Activated CD8-positive, alpha-beta T cell treated with anti-CD3 and anti-CD28 coated beads, Interleukin-2, amount 10 ng/mL, durations not matched to agents 7 days and 5 days (primary cell): ENCODE measurements around the gene OIP5. TPM values are rescaled to one million over a fixed set of nuclear protein-coding genes. Genes with fewer than 3 reads are reported as not detected.
A peak's percentile ranks its signal among the peaks of the same experiment; 100 is the strongest.
"Not testable (repeated sequence)": the region's sequence is repeated elsewhere in the genome, so short reads cannot be mapped to it uniquely, and the experiment has no call there.

ENCODE experiments used
- ATAC-seq: fragments of 150-1000 bp; cut with Tn5 transposase; one replicate; pipeline ENCODE4 v1.10.0; 2021; ENCODE audit warnings: moderate library complexity
- CTCF ChIA-PET: fragments of 350-600 bp; sonication (Branson Sonifier 250); formaldehyde crosslinking; loops from one replicate; lab custom pipeline; 2021; ENCODE audit warnings: antibody characterized with exemption; lab: Charles Lee
- POLR2A ChIA-PET: fragments of 350-600 bp; sonication (Branson Sonifier 250); formaldehyde crosslinking; loops from one replicate; lab custom pipeline; 2021; ENCODE audit warnings: antibody characterized with exemption; lab: Charles Lee
- DNase-seq: peaks from one replicate; pipeline ENCODE4 v3.0.0-alpha.2; 2020
- H3K27ac Mint-ChIP-seq: one replicate; pipeline ENCODE4 v1.8.0; 2021; ENCODE audit warnings: mild to moderate bottlenecking, mixed read lengths
- H3K27me3 Mint-ChIP-seq: one replicate; pipeline ENCODE4 v1.8.0; 2021; ENCODE audit warnings: low read depth, mixed read lengths
- H3K36me3 Mint-ChIP-seq: one replicate; pipeline ENCODE4 v1.8.0; 2021; ENCODE audit warnings: low read depth, mixed read lengths
- H3K4me1 Mint-ChIP-seq: one replicate; pipeline ENCODE4 v1.8.0; 2021; ENCODE audit warnings: low read depth, mixed read lengths
- H3K4me3 Mint-ChIP-seq: one replicate; pipeline ENCODE4 v1.8.0; 2021; ENCODE audit warnings: mild to moderate bottlenecking, mixed read lengths
- H3K9me3 Mint-ChIP-seq: one replicate; pipeline ENCODE4 v1.8.0; 2022; ENCODE audit warnings: mixed read lengths; ENCODE audit not compliant: insufficient read depth
- total RNA-seq, 2 experiments: library from RNA; stranded (reverse); gene quantifications; one replicate each; pipeline ENCODE4 v1.2.3, GENCODE V29; 2021

OIP5 gene
- total RNA-seq, 2 experiments from 2014 or later: 22.8 to 23.8 TPM

- ATAC-seq (no peak), DNase-seq (no peak)
- ChIA-PET POLR2A (no interaction called here), CTCF (interaction anchor here (1.3 to 2.4 kb wide), 2 partner anchors 11 to 103 kb away, joined by 3 to 11 read pairs; partner anchors contain the start of gene CHP1)
- Mint-ChIP-seq H3K4me3 (peak overlapping the region; percentile 96), H3K27ac (peak overlapping the region; percentile 66), H3K36me3 (peaks cover 50% of the 10 kb centered on the region), H3K4me1 (peaks cover 40% of the 10 kb centered on the region), H3K27me3 (no peaks in the 10 kb centered on the region), H3K9me3 (no peaks in the 10 kb centered on the region)
Observed at GRCh38 chr15:41334293-41335120, 2.1 kb upstream of the OIP5 start.

- Mint-ChIP-seq H3K4me1 (peaks cover 32% of the 10 kb centered on the region), H3K27me3 (no peaks in the 10 kb centered on the region), H3K27ac (peak overlapping the region; percentile 97), H3K4me3 (peak overlapping the region; percentile 96), H3K36me3 (peaks cover 52% of the 10 kb centered on the region), H3K9me3 (no peaks in the 10 kb centered on the region)
- POLR2A ChIA-PET: interaction anchor here (0.7 to 2.3 kb wide), 26 partner anchors 8 to 734 kb away, joined by 3 to 19 read pairs (median 4); partner anchors contain the start of genes INO80 and RAD51
- no peak for ATAC-seq
- no peak for DNase-seq
- CTCF ChIA-PET: interaction anchor here (0.6 to 2.4 kb wide), 11 partner anchors 10 to 429 kb away, joined by 3 to 11 read pairs (median 3); partner anchors contain the start of genes CHP1 and EXD1
Observed at GRCh38 chr15:41333026-41333562, 703 bp upstream of the OIP5 start.

GRCh38 chr15:41331833-41332193 is 578 bp downstream of the OIP5 start:
- Mint-ChIP-seq H3K36me3 (peaks cover 46% of the 10 kb centered on the region), H3K27me3 (no peaks in the 10 kb centered on the region), H3K9me3 (no peaks in the 10 kb centered on the region), H3K4me1 (peaks cover 26% of the 10 kb centered on the region), H3K27ac (peak overlapping the region; percentile 97), H3K4me3 (peak overlapping the region; percentile 96)
- ATAC-seq (no peak), DNase-seq (no peak)
- POLR2A ChIA-PET: interaction anchor here (0.6 to 2.3 kb wide), 16 partner anchors 8 to 637 kb away, joined by 3 to 19 read pairs (median 5); partner anchors contain the start of genes CHP1, INO80 and RAD51
- CTCF ChIA-PET: interaction anchor here (0.8 to 1.5 kb wide), 6 partner anchors 9 to 427 kb away, joined by 3 to 5 read pairs (median 4); partner anchors contain the start of genes CHP1 and EXD1

- DNase-seq (no peak), ATAC-seq (no peak)
- Mint-ChIP-seq H3K9me3 (no peaks in the 10 kb centered on the region), H3K27me3 (no peaks in the 10 kb centered on the region), H3K4me3 (peak overlapping the region; percentile 96), H3K36me3 (peaks cover 46% of the 10 kb centered on the region), H3K27ac (peak overlapping the region; percentile 97), H3K4me1 (peaks cover 24% of the 10 kb centered on the region)
- ChIA-PET POLR2A (no interaction called here), CTCF (interaction anchor here (0.7 to 1.5 kb wide), 3 partner anchors 9 to 389 kb away, joined by 3 to 5 read pairs (median 4); no protein-coding TSS in a partner anchor)
Observed at GRCh38 chr15:41331281-41331680, 1.1 kb downstream of the OIP5 start.

GRCh38 chr15:41323611-41324010 is 8.8 kb downstream of the OIP5 start:
- ChIA-PET POLR2A (interaction anchor here (1.4 to 2.3 kb wide), 3 partner anchors 9 to 40 kb away, joined by 4 to 19 read pairs (median 6); partner anchors contain the start of genes NUSAP1 and OIP5), CTCF (interaction anchor here (0.6 to 1.8 kb wide), 3 partner anchors 10 to 206 kb away, joined by 3 to 11 read pairs (median 3); partner anchors contain the start of genes NUSAP1 and OIP5)
- H3K36me3 Mint-ChIP-seq: peaks cover 48% of the 10 kb centered on the region
- H3K4me3 Mint-ChIP-seq: no peak overlapping the region
- H3K27me3 Mint-ChIP-seq: no peaks in the 10 kb centered on the region
- ATAC-seq (peak; percentile 49), DNase-seq (no peak)
- peaks cover 27% of the 10 kb centered on the region for H3K4me1 Mint-ChIP-seq
- H3K27ac Mint-ChIP-seq: peak overlapping the region; percentile 39
- H3K9me3 Mint-ChIP-seq: no peaks in the 10 kb centered on the region

GRCh38 chr15:41320805-41321330 is 11.5 kb downstream of the OIP5 start:
- ATAC-seq: not testable (repeated sequence)

GRCh38 chr15:41309226-41309905 is 23.0 kb downstream of the OIP5 start:
- CTCF ChIA-PET: interaction anchor here (1.6 kb wide), 1 partner anchor 23 kb away, joined by 3 read pairs; the partner anchor contains the start of gene OIP5
- peaks cover 9% of the 10 kb centered on the region for H3K4me1 Mint-ChIP-seq
- ATAC-seq (no peak), DNase-seq (no peak)
- no peak overlapping the region for H3K27ac Mint-ChIP-seq
- no peak overlapping the region for H3K4me3 Mint-ChIP-seq
- H3K36me3 Mint-ChIP-seq: peaks cover 50% of the 10 kb centered on the region
- H3K9me3 Mint-ChIP-seq: no peaks in the 10 kb centered on the region
- POLR2A ChIA-PET: interaction anchor here (0.5 to 1.6 kb wide), 3 partner anchors 11 to 65 kb away, joined by 3 to 7 read pairs (median 3); partner anchors contain the start of genes NUSAP1 and OIP5
- H3K27me3 Mint-ChIP-seq: no peaks in the 10 kb centered on the region

More at GRCh38 chr15:41320805-41321330, 11.5 kb downstream of the OIP5 start:
- Mint-ChIP-seq H3K4me1 (peaks cover 23% of the 10 kb centered on the region), H3K36me3 (peaks cover 42% of the 10 kb centered on the region)
- H3K4me3 Mint-ChIP-seq, H3K27ac Mint-ChIP-seq, CTCF ChIA-PET, H3K27me3 Mint-ChIP-seq, DNase-seq, POLR2A ChIA-PET, H3K9me3 Mint-ChIP-seq: not testable (repeated sequence)

GRCh38 chr15:41307679-41308078 is 24.7 kb downstream of the OIP5 start:
- no peaks in the 10 kb centered on the region for H3K27me3 Mint-ChIP-seq
- peaks cover 9% of the 10 kb centered on the region for H3K4me1 Mint-ChIP-seq
- H3K4me3 Mint-ChIP-seq: no peak overlapping the region
- no peaks in the 10 kb centered on the region for H3K9me3 Mint-ChIP-seq
- H3K36me3 Mint-ChIP-seq: peaks cover 47% of the 10 kb centered on the region
- ChIA-PET POLR2A (no interaction called here), CTCF (interaction anchor here (1.6 kb wide), 1 partner anchor 21 kb away, joined by 4 read pairs; no protein-coding TSS in a partner anchor)
- DNase-seq: no peak
- H3K27ac Mint-ChIP-seq: no peak overlapping the region
- no peak for ATAC-seq

GRCh38 chr15:41304149-41304770 is 28.1 kb downstream of the OIP5 start:
- DNase-seq: no peak

GRCh38 chr15:41301587-41301986 is 30.8 kb downstream of the OIP5 start:
- ATAC-seq (no peak), DNase-seq (no peak)
- ChIA-PET CTCF (interaction anchor here (1.9 kb wide), 1 partner anchor 31 kb away, joined by 4 read pairs; the partner anchor contains the start of genes NUSAP1 and OIP5), POLR2A (no interaction called here)
- peaks cover 54% of the 10 kb centered on the region for H3K36me3 Mint-ChIP-seq
- H3K4me3 Mint-ChIP-seq: no peak overlapping the region
- H3K4me1 Mint-ChIP-seq: peaks cover 14% of the 10 kb centered on the region
- no peaks in the 10 kb centered on the region for H3K9me3 Mint-ChIP-seq
- no peak overlapping the region for H3K27ac Mint-ChIP-seq
- no peaks in the 10 kb centered on the region for H3K27me3 Mint-ChIP-seq

More at GRCh38 chr15:41304149-41304770, 28.1 kb downstream of the OIP5 start:
- Mint-ChIP-seq H3K27me3 (no peaks in the 10 kb centered on the region), H3K9me3 (no peaks in the 10 kb centered on the region), H3K4me1 (peaks cover 16% of the 10 kb centered on the region), H3K36me3 (peaks cover 51% of the 10 kb centered on the region), H3K27ac (no peak overlapping the region), H3K4me3 (no peak overlapping the region)
- CTCF ChIA-PET: interaction anchor here (1.2 to 1.4 kb wide), 2 partner anchors 19 to 28 kb away, joined by 3 read pairs; partner anchors contain the start of genes NUSAP1 and OIP5
- POLR2A ChIA-PET: interaction anchor here (0.7 to 1.4 kb wide), 2 partner anchors 13 to 688 kb away, joined by 3 read pairs; no protein-coding TSS in a partner anchor
- no peak for ATAC-seq
